NCI-H2227 (cell line): ENCODE data around the gene ESAM.

Source experiments
- DNase-seq: peaks from one replicate; lab custom pipeline; 2025; ENCODE audit not compliant: unreplicated experiment; lab: John Stamatoyannopoulos, UW

ESAM gene

DNA sequence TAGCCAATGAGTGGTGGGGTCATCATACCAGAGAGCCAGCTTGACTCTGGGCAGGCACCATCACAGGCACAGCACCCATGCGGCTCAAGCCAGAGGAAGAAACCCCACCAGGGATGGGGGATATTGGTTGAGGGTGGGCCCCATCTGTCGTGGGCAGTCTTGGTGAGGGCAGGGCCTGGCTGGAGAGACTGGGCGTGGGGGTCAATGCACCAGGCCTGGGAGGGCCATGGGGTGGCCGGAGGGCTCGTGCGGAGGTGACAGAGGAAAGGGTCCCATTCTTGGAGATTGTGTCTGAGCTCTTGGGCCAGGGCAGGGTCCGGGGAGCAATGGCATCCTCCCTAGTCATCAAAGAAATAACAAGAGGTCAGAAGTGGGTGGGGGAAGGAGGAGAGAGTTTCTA is 8.5 kb downstream of the ESAM start:
- DNase-seq, result no peak

DNA sequence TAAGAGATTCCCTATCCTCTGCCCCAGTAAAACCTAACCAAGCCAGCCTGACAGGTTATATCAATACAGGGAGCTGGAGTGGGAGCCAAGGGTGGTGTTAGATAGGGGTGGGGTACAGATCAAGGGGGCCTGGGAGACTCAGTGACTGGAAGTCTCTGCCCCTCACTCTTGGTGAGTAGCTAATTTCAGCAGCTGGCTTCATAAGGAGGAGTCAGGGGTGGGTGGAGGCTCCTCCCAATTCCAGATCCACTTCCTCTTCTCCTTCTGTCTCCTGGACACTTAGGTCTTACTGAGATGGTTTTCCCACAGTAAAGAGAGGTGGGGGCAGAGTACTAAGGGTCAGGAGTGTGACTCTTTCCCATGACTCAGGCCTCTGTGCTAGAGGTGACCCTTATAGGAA is 8.9 kb downstream of the ESAM start:
- no peak for DNase-seq

DNA sequence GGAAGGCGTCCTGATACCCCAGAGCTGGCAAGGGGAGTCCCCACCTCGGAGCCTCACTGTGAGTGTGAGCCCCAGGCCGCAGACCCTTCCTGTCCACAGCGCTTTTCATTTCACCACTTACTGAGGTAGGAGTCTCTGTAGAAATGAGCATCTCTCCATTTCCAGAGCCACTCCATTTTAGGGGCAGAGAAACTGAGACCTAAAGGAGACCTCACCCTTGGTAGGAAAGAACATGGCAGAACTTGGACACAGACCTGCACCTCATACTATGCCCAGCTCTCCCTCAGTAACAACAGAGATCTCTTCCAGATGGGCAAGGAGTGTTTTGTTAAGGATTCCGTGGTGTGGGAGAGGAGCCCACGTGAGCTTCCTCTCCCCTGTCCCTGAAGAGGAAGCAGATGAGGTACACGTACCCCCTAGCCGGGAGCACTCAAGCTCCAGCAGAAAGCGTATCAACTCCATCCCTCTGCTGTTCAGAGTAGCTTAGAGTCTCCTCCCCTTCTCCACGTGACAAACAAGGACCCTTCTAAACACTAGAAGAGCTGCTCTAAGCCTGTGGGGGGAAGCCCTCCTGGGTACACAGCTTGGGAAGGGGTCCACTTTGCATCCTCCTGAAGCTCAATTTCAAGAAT is 9.5 kb downstream of the ESAM start:
- DNase-seq, result no peak

DNA sequence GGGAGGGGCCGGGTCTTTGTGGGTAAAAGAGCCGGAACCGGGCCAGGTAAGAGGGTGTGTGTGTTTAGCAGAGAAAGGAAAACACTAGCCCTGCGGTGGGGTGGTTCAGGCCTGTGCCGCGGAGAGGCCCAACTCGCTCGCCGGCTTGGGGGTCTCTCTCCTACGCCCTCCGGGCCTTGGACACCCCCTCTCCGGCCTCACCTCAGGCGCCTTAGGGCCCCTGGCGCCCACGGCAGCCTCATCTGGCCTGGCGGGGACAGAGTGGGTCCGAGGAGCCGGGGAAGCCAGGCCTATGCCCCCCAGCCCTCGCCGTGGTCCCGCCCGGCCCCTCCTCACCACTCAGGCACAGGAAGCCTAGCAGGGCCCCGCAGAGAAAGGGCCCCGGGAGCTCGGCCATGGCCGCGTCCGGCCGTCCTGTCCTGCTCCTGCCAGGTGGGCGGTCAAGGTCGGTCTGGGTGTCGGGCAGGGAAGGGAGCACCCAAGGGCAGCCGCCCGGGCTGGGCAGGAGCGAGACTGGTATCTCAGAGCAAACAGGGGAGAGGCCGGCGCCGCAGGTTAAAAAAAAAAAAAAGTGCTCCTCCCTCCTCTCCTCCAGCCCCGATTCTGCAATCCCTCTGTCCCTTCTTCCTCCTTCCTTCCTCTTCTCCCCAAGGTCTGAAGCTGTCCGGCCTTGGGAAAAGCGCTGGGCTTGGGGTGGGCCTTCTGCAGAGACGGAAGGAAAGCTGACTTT is 10.2 kb downstream of the ESAM start, which contains the start of gene VSIG2:
TSS of gene VSIG2 (minus strand) at position 515 of the 730 bp plus-strand sequence. CDS start at position 397, 118 bp downstream.
- DNase-seq, result no peak

DNA sequence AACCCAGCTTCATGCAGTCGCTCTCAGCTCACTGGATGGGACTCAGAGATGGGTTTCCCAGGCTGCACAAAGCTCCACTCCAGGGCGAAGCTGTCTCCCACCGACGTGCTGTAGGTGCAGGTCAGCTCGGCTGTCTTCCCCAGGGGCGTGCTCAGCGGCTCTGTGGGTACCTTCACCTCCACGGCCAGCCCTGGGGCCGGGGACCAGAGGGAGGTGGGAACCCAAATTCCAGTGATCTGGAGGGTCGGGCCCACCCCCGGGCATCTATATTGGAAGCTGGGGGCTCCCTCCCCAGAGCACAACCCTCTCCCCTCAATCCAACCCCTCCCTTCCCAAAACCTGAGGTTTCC is 10.7 kb downstream of the ESAM start:
- DNase-seq, result no peak

DNA sequence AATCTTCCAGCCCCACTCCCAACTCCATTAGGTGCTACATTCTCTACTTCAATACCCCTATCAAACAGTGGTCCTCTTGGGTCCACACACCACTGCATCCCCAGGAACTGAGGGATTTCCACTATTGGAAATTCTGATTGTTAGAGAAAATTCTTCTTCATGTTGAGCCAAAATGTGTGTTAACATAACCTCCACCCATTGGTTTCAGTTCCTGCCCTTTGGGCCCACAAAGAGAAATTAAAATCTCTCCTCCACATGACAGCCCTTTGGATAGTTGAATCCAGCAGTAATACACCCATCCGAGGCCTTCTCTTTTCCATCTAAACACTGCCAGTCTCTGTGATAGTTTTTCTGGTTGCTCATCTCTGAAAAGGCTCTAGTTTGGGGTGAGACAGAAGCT is 12.2 kb downstream of the ESAM start:
- DNase-seq, result no peak

DNA sequence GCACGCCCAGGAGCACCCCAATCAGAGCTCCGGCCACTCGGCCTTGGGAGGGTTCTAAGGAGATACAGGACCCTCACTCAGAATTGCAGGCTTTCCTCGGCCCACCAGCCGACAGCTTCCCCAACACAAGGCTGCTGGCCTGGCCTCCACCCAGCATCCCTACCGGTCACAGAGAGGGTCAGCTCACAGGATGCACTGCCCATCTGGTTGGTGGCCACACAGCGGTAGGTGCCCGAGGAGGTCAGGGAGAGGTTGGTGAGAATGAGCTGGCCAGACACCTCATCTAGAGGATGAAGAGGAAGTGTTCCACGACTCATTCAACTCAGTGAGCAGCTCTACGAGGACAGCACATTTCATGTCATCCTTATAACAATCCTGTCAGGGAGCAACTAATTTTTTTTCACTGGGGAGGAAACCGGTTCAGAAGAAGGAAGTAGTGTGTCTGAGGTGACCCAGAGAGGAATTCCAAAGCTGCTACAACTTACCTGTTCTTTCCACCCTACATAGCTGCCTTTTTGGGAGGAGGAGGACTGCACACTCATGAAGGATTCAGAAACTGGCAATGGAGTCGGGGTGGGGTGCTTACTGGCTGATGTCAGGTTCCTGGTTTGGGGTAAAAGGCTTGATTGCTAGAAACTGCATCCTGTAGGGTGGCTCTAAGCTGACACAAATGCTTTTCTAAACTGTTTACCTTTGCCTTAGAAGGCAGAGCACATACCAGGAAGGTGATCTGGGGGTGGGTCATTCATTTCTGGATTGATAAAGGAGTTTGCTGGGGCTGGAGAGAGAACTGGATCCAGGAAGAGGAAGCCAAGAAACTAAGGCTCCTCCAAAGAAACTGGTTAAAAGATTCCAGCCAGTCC is 13.4 kb downstream of the ESAM start:
- no peak for DNase-seq

DNA sequence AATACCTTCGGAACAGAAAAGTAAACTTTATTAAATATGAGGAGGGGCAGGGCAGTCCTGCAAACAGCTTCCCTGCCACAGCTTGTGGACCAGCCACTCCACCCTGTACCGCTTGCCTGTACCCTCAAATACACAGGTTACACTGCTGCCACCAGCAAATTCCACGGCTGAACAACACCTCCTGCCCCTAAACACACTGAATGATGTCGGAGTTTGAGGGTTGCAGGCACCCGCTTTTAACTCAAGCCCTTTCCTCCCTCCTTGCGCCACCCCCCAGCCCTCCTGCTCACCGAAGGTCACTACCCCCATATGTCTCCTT is 14.0 kb downstream of the ESAM start:
- DNase-seq, result no peak

DNA sequence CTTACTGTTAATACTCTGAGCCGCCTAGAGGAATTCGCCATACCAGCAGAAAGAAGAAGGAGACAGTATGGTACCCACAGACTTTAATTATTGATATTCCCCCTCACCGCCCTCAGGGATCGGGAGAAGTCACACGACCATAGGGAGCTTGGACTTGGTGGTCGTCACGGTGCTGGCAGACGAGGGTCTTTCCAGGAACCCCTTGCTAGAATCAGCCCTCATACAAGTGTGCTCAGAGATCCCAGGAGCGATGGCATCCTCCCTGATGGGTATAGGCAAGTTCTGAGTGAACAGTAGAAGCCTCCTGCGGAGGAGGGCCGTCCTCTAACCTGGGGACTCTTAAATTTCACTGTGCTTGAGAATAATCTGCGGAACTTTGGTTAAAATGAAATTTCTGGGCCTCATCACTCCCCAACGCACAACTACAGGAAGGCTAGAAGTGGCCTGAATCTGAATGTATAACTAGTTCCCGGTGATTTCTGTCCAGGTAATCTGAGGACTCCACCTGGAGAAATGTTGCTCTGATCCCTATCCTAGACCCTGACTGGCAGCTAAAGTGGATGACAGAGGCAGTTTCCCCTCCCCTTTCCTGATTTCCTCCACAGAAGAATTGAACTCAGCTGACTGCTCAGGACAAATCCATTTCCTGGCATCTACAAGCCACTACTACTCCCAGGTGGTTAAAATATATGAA is 14.5 kb downstream of the ESAM start:
- DNase-seq, result no peak

DNA sequence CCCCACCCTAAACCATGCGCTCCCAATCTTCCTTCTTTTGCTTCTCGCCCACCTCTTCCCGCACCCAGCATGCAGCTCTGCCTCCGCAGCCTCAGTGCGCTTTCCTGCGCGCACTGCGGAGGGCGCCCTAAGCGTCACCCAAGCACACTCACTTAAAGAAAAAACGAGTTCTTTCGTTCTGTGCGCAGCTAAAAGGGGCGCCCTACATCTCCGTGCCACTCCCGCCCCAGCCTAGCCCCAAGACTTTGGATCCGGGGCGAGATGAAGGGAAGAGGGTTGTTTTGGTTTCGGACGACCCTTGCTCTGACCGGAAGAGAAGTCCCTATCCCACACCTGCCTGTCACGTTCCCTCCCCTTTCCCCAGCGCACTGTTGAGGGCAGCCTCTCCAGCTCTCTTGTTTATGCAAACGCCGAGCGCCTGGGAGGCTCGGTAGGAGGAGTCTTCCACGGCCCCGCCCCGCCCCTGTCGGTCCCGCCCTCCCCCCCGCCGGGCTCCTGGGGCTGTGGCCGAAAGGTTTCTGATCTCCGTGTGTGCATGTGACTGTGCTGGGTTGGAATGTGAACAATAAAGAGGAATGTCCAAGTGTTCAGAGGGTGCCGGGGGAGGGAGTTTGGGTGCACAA is 15.4 kb downstream of the ESAM start:
- no peak for DNase-seq

DNA sequence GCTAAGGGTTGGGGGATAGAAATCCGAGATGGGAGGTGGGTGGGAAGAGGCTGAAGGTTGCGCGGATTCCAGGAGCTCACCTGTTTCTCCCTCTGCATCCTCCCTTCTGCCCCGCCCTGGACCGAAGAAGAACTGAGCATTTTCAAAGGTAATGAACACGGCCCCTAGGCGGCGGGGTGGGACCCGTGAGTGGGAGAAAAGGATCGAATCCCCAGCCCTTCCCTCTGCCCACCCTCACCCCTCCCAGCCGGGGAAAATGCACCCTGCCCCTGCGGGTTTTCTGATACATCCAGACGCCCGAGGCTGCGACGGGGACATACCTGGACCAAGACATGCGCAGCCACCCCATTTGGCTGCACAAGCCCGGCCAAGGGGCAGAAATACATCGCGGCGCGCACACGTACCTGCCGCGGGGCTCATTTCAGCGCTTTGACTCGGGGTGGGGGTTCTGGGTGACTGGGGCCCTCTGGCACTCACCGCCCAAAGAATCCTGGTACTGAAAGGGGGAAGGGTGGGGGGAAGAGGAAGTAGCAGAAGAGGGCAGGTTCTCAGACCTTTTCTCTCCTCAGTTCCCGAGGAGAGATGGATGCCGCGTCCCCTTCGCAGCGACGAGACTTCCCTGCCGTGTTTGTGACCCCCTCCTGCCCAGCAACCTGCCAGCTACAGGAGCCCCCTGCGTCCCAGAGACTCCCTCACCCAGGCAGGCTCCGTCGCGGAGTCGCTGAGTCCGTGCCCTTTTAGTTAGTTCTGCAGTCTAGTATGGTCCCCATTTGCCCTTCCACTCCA is 16.1 kb downstream of the ESAM start:
- no peak for DNase-seq

DNA sequence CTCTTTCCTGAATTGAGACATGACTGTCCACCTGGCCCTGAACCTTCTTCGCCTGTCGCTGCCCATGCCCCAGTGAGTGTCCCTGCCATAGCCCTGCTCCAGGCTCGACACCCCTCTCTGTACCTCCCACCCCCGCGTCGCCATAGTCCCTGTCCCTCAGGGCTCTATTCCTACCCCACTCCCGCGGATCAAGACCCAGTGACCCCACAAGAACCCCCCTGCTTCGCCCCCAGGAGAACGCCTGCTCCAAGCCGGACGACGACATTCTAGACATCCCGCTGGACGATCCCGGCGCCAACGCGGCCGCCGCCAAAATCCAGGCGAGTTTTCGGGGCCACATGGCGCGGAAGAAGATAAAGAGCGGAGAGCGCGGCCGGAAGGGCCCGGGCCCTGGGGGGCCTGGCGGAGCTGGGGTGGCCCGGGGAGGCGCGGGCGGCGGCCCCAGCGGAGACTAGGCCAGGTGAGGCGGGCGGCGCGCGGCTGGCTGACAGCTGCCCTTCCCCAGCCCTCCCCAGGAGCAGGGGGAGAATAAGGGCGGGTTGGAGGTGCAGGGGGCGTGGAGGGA is 16.7 kb downstream of the ESAM start:
- no peak for DNase-seq

DNA sequence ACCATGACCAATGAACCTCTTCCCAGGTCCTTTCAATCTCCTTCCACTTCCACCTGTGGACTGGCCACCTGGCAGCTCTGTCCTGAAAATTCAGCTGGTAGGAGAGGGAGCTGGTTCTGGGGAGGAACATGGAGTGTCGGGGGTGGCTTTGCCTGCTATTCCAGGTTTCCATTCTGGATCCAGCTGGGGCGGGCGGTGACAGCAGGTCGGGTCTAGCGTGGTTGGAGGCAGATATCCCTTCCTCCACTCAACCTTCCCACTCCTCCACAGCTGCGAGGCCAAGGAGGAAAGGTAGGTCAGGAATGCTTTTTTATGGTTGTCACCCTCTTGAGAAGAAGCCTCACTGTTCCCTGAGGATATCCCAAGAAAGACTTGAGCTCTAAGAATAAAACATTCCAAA is 19.0 kb downstream of the ESAM start:
- no peak for DNase-seq

DNA sequence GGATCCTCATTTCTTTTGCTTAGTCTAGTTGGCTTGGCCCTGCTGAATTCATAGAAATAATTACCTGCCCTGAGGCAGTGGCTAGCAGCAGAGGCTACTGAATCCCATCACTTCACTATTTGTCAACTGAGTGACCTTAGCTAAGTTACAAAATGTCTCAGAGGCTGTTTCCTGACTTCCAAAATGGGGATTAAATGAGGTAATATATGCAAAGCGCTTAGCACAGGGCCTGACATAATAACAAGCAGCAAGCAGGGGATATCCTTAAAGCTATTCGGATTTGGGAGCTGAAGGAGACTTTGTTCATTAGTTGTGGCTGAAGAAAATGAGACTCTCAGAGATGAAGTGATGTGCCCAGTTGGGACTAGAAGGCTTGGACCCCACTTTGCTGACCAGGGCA is 19.5 kb downstream of the ESAM start:
- DNase-seq, result no peak

DNA sequence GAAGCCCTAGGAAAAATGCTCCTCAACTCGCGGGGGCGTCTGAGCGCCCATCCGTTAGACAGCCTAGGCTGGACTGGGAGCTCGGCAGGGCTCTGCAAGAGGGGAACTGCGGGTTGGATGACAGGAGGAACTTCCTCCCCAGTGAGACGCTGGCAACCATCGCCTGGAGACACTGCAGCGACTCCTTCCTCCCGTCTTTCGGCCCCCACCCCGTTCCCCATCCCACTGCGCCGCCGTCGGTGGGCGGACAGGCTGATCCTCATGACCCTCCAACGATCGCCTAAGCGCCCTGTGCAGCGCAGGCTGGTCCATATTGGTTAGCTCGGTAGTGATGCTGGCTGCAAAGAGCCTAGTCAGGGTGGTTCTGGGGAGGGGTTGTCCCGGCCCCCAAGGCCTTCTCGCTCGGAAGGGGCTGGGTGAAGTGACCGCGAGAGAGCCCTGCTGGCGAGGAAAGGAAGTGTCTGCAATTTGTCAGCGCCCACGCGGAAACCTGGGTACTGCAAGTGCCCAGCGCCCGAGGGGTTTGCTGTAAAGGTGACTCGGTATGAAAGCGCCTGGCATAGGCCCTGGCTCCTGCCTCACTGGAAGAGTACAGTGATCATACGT is 21.7 kb downstream of the ESAM start:
- DNase-seq, result peak; percentile 60

DNA sequence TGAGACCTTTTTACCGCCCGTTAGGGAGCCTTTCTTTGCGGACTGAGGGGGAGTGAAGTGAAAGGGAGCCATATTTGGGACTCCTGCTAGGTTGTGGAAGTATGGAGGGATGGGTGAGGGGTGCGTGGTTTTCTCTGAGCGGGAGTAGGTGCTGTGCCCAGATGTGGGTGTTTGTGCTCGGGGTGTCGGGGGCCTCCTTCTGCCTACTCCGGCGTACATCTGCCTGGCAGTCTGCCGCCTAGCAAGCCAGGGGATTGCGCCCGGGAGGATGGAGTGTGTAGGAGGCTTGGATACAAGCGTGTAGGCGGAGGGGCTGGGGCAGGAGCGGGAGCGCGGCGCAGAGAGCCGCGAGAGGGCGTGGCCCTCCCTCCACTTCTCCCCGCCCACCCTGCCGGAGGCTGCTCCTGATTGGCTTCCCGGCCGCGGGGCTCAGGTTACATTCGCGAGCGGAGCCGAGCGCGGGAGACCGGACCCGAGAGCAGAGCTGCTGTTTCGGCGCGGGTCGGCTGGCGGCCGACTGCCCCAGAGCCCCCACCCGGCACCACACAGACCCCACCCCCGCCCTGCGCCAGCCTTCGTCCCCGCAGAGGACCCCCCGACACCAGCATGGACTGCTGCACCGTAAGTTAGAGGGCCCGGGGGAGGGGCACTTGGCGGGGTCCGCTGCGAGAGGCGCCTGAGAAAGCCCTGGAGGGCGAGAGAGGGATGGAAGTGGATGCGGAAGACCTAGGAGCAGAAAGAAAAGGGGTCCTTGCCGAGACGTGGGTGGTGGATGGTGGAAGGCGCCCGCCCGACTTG is 22.4 kb downstream of the ESAM start, which contains the start of gene NRGN:
TSS of gene NRGN (plus strand) at position 464 of the 798 bp plus-strand sequence. CDS start at position 607, 143 bp downstream.
- peak; percentile 94 for DNase-seq

DNA sequence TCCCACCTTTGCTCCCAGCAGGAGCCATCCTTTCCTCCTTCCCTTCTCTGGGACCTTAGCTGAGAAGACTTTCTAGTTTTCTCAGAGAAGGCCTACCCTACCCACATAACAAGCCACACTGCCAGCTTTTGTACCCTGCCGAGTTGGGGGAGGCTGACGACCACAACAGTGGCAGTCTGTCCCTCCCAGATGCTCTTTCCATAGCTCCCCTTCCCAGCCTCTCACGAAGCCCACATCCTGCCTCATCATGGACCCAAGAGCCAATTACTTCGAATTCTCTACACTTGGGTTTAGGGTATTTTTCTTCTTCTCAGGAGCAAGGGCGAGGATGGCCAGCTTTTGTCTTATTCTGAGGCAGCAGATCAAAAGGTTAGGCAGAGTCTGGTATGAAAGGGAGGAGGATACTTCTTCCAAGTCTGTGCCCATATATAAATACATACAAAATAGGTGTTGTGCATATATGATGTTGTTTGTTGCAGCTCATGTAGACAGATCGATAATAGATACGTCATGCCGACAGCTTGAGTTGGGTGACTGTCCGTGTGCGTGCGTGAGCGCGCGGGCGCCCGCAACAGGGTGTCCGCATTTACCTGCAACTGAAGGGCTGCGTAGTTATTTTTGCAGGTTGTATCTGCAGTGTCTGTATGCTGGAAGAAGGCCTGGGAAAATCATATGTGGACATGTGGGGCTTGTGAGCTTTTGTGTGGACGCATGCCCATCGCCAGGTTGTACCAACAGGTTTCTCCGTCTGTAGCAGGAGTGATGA is 23.2 kb downstream of the ESAM start:
- no peak for DNase-seq
